ENCODE measurements around the gene NUDT3. TPM values are rescaled to one million over a fixed set of nuclear protein-coding genes. Genes with fewer than 3 reads are reported as not detected.
A peak's percentile ranks its signal among the peaks of the same experiment; 100 is the strongest.

Gene NUDT3
- total and polyA plus RNA-seq, 4 donors: 9.0 to 38.5 (median 22.8) TPM

- Histone ChIP-seq H3K9me3 (ENCODE audit: control insufficient read depth in 4 of 4, insufficient read depth in 3 of 4, low read length in 3 of 4) (no peaks in the 10 kb centered on the region), H3K4me3 (no peak overlapping the region), H3K4me1 (ENCODE audit: control insufficient read depth in 5 of 5, insufficient read depth in 5 of 5, low read length in 5 of 5) (peaks cover 0 to 13% (median 0%) of the 10 kb centered on the region in 5 donors), H3K36me3 (ENCODE audit: control insufficient read depth in 4 of 4, insufficient read depth in 4 of 4, low read length in 4 of 4) (peaks cover 0 to 8% (median 5%) of the 10 kb centered on the region in 4 donors), H3K27ac (ENCODE audit: low read depth in 1 of 2, low read length in 1 of 2) (no peak overlapping the region), H3K27me3 (ENCODE audit: control insufficient read depth in 3 of 3, insufficient read depth in 3 of 3, low read length in 2 of 3) (no peaks in the 10 kb centered on the region), H3K9ac (ENCODE audit: insufficient read depth in 1 of 2, low read length in 2 of 2) (no peak overlapping the region)
- DNase-seq: no peak
- no peak for TF ChIP-seq CTCF (IDR thresholded peaks at IDR 0.05; ENCODE audit: control extremely low read depth, extremely low read depth)
- WGBS, 2 donors: 84% methylated on average over 10 of the region's 10 CpGs
- no peak for ATAC-seq (ENCODE audit: insufficient read depth, low FRiP score)
Measured at GRCh38 chr6:34276881-34277762, 115.3 kb downstream of the NUDT3 start.

GRCh38 chr6:34276191-34276590, 116.3 kb downstream of the NUDT3 start:
- Histone ChIP-seq H3K9ac (ENCODE audit: insufficient read depth in 1 of 2, low read length in 2 of 2) (no peak overlapping the region), H3K27me3 (ENCODE audit: control insufficient read depth in 3 of 3, insufficient read depth in 3 of 3, low read length in 2 of 3) (no peaks in the 10 kb centered on the region), H3K27ac (ENCODE audit: low read depth in 1 of 2, low read length in 1 of 2) (peak overlapping the region in 1 of 2 donors; percentile 3), H3K4me1 (ENCODE audit: control insufficient read depth in 5 of 5, insufficient read depth in 5 of 5, low read length in 5 of 5) (peaks cover 0 to 13% (median 0%) of the 10 kb centered on the region in 5 donors), H3K36me3 (ENCODE audit: control insufficient read depth in 4 of 4, insufficient read depth in 4 of 4, low read length in 4 of 4) (peaks cover 0 to 8% (median 5%) of the 10 kb centered on the region in 4 donors), H3K9me3 (ENCODE audit: control insufficient read depth in 4 of 4, insufficient read depth in 3 of 4, low read length in 3 of 4) (no peaks in the 10 kb centered on the region), H3K4me3 (no peak overlapping the region)
- WGBS, 2 donors: 87 to 94% methylated on average over 5 of the region's 5 CpGs
- TF ChIP-seq CTCF (IDR thresholded peaks at IDR 0.05; ENCODE audit: control extremely low read depth, extremely low read depth): no peak
- DNase-seq (no peak), ATAC-seq (ENCODE audit: insufficient read depth, low FRiP score) (no peak)

GRCh38 chr6:34275128-34275804, 117.2 kb downstream of the NUDT3 start:
- Histone ChIP-seq H3K27me3 (ENCODE audit: control insufficient read depth in 3 of 3, insufficient read depth in 3 of 3, low read length in 2 of 3) (no peaks in the 10 kb centered on the region), H3K4me3 (no peak overlapping the region), H3K27ac (ENCODE audit: low read depth in 1 of 2, low read length in 1 of 2) (no peak overlapping the region), H3K4me1 (ENCODE audit: control insufficient read depth in 5 of 5, insufficient read depth in 5 of 5, low read length in 5 of 5) (peaks cover 0 to 13% (median 0%) of the 10 kb centered on the region in 5 donors), H3K9me3 (ENCODE audit: control insufficient read depth in 4 of 4, insufficient read depth in 3 of 4, low read length in 3 of 4) (no peaks in the 10 kb centered on the region), H3K9ac (ENCODE audit: insufficient read depth in 1 of 2, low read length in 2 of 2) (no peak overlapping the region), H3K36me3 (ENCODE audit: control insufficient read depth in 4 of 4, insufficient read depth in 4 of 4, low read length in 4 of 4) (peaks cover 0 to 8% (median 3%) of the 10 kb centered on the region in 4 donors)
- no peak for TF ChIP-seq CTCF (IDR thresholded peaks at IDR 0.05; ENCODE audit: control extremely low read depth, extremely low read depth)
- DNase-seq (no peak), ATAC-seq (ENCODE audit: insufficient read depth, low FRiP score) (no peak)
- 88 to 96% methylated on average over 3 of the region's 3 CpGs for WGBS, 2 donors
